Rectal smooth muscle tissue (tissue), 1 donor: ENCODE measurements around the gene PTGES2.

ENCODE experiments used
- H3K27ac ChIP-seq: one replicate; pipeline ENCODE4 v1.7.0; 2013; ENCODE audit warnings: low read depth, low read length, inconsistent platforms
- H3K27me3 ChIP-seq: one replicate; pipeline ENCODE4 v1.7.0; 2013; ENCODE audit warnings: low read length; ENCODE audit not compliant: control insufficient read depth, insufficient read depth
- H3K36me3 ChIP-seq: one replicate; pipeline ENCODE4 v1.7.0; 2013; ENCODE audit warnings: low read length; ENCODE audit not compliant: control insufficient read depth, insufficient read depth
- H3K4me1 ChIP-seq: one replicate; pipeline ENCODE4 v1.7.0; 2013; ENCODE audit warnings: low read length; ENCODE audit not compliant: control insufficient read depth, insufficient read depth
- H3K4me3 ChIP-seq: one replicate; pipeline ENCODE4 v1.7.0; 2013; ENCODE audit warnings: low read length
- H3K9ac ChIP-seq: one replicate; pipeline ENCODE4 v1.7.0; 2013; ENCODE audit warnings: low read length

The PTGES2 gene

DNA sequence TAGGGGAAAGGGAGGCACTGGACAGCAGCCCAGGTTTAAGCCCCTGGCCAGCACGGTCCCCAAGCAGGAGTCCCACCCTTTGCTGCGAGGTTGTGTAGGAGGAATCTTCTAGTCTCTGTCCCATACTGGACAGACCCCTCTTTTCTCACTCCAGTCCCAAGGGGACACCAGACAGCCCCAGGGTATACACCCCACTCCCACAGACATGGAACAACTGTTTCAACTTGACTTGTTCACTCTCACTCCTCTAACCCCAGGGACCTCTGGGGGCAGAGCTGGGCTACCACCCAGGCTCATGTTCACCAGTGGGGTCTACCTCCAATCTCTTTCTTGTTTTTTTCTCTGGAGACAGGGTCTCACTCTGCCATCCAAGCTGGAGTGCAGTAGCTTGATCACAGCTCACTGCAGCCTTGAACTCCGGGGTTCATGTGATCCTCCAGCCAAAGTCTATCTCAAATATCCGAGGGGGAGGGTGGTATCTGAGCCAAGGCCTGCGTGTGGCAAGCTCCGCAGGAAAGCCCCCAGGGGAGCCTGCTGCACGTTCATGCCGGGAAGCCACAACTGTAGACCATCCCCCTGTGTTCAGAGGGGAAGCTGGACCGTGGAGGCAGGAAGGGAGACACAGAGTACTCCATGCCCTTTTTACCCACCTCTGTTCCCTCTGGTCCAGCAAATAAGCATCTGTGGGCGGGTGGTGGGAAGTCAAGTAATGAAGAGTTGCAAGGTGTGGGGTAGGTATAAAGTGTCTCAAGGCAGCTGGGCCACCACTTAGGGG, 1.8 kb downstream of the PTGES2 start:
- peak overlapping the region; percentile 8 for H3K4me3 ChIP-seq
- H3K27ac ChIP-seq, result no peak overlapping the region
- peaks cover 24% of the 10 kb centered on the region for H3K36me3 ChIP-seq
- H3K4me1 ChIP-seq, result peaks cover 9% of the 10 kb centered on the region
- no peaks in the 10 kb centered on the region for H3K27me3 ChIP-seq
- H3K9ac ChIP-seq, result no peak overlapping the region

- H3K9ac ChIP-seq, result no peak overlapping the region
Observed at GRCh38 chr9:128124873-128125579, 2.5 kb downstream of the PTGES2 start.

DNA sequence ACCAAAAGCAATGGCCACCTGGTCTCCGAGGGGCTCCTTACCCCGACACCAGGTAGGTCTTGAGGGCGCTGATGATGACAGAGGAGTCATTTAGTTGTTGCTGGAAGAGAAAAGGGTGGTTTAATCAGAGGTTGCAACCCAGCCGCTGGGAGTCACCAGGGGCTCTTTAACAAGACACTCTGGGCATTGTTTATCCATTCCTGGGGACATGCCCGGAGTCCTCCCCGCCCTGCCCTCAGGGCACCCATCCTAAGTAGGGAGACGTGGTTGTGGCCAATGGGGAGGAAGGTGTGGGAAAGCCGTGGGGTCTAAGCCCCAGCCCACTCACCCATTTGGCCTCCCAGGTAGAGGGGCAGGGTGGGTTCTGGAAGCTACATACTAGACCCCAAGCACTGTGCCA, 3.1 kb downstream of the PTGES2 start:
- no peak overlapping the region for H3K9ac ChIP-seq
- H3K27ac ChIP-seq, result no peak overlapping the region
- H3K4me1 ChIP-seq, result peaks cover 9% of the 10 kb centered on the region
- H3K27me3 ChIP-seq, result no peaks in the 10 kb centered on the region
- H3K36me3 ChIP-seq, result peaks cover 29% of the 10 kb centered on the region
- H3K4me3 ChIP-seq, result no peak overlapping the region

More at GRCh38 chr9:128124873-128125579, 2.5 kb downstream of the PTGES2 start:
- Histone ChIP-seq H3K27me3 (no peaks in the 10 kb centered on the region), H3K4me3 (no peak overlapping the region), H3K4me1 (peaks cover 9% of the 10 kb centered on the region), H3K36me3 (peaks cover 29% of the 10 kb centered on the region), H3K27ac (no peak overlapping the region)

DNA sequence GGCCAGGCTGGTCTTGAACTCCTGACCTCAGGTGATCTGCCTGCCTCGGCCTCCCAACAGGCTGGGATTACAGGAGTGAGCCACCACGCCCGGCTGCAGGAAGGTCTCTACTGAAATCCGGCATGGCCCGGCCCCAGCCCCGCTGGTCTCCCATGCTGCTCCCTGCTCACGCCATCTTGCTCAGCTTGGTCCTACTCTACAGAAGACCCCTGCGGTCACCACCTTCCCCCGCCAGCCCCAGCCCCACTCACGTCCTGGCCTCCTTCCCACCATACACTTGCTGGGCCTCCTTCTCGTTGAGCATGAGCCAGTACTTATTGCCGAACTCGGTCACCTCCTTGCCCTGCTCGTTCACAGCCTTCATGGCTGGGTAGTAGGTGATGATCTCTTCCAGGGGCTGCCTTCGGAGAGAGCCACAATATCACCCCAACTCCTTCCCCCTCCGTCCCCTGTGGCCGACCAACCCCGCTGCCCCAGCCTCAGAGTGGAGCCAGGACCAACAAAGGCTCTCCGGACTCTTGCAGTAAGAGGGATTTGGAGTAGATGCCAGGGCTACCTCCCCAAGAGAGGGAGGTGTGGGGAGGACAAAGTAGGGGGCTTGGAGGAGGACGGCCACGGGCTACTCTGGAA, 4.0 kb downstream of the PTGES2 start:
- no peak overlapping the region for H3K27ac ChIP-seq
- H3K4me1 ChIP-seq, result peaks cover 9% of the 10 kb centered on the region
- H3K36me3 ChIP-seq, result peaks cover 29% of the 10 kb centered on the region
- no peaks in the 10 kb centered on the region for H3K27me3 ChIP-seq
- H3K4me3 ChIP-seq, result no peak overlapping the region
- H3K9ac ChIP-seq, result no peak overlapping the region

DNA sequence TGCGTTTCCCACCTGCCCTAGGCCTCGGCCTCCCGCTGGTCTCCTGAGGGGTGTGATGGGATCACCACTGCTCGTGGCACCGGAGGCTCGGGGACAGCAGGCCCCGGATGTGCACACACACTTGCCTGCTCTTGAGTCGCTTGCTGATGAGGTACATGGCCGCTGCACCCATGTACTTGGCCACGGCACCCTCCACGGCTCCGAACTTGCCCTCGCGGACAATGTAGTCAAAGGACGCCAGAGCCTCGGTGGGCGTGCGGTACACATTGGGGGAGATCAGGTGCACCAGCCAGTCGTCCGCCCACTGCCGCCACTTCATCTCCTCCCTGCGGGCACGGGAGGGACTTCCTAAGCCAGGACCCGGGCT, 4.7 kb downstream of the PTGES2 start:
- no peak overlapping the region for H3K27ac ChIP-seq
- no peak overlapping the region for H3K4me3 ChIP-seq
- peaks cover 29% of the 10 kb centered on the region for H3K36me3 ChIP-seq

DNA sequence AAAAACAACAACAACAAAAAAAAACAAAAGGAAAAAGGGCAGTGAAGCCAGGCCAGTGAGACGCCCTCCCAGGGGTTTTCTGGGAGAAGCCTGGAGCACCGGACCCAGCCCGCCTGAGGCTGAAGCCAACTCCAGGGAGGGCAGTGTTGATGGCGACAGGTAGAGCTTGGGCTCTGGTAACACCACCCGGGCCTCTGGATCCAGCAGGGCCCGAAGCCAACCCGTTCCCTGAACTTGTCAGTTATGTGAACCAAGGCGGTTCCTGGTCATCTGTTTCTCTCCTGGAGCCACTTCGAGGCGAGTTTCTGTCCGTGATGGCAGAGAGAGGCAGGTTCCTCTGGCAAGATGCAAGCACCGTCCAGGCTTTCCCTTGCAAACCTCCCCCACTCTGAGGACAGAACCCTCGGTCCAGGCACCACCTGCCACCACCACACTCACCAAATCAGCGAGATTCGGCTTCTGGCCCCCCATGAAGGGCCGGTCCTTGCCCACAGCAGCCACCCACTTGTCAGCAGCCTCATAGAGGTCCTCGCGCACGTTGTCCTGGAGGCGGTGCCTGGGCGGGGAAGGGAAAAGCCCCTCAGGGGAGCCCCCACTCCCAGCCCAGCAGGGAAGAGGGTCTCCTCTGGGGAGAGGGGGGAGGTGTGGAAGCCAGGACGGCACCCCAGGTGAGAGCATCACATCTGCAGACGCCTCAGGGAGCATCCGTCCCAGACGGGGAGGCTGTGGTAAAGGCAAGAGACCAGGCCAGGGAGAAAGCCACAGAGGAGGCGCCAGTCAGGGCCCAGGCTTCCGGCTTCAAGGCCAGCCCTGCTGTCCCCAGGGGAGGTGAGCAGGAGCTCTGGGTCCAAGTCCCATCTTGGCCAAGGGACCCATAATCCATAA, 5.4 kb downstream of the PTGES2 start:
- Histone ChIP-seq H3K4me3 (no peak overlapping the region), H3K27ac (no peak overlapping the region), H3K4me1 (peaks cover 9% of the 10 kb centered on the region), H3K9ac (no peak overlapping the region), H3K27me3 (no peaks in the 10 kb centered on the region), H3K36me3 (peaks cover 29% of the 10 kb centered on the region)

More for the DNA sequence above, 4.7 kb downstream of the PTGES2 start:
- Histone ChIP-seq H3K9ac (no peak overlapping the region), H3K4me1 (peaks cover 9% of the 10 kb centered on the region), H3K27me3 (no peaks in the 10 kb centered on the region)

DNA sequence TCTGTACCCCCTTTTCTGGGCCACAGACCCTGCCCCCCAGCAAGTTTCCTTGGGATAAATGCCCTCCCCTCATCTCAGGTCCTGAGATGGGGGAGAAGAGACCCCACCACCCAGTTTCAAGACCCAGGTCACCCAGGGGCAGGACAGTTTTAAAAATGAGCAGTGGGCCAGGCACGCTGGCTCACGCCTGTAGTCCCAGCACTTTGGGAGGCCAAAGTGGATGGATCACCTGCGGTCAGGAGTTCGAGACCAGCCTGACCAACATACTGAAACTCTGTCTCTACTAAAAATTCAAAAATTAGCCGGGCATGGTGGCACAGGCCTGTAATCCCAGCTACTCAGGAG, 6.1 kb downstream of the PTGES2 start:
- H3K27ac ChIP-seq, result no peak overlapping the region
- H3K4me1 ChIP-seq, result peaks cover 9% of the 10 kb centered on the region
- no peak overlapping the region for H3K4me3 ChIP-seq
- H3K27me3 ChIP-seq, result no peaks in the 10 kb centered on the region
- no peak overlapping the region for H3K9ac ChIP-seq
- peaks cover 29% of the 10 kb centered on the region for H3K36me3 ChIP-seq

- peaks cover 29% of the 10 kb centered on the region for H3K36me3 ChIP-seq
- no peaks in the 10 kb centered on the region for H3K27me3 ChIP-seq
- H3K4me1 ChIP-seq, result peaks cover 5% of the 10 kb centered on the region
- no peak overlapping the region for H3K4me3 ChIP-seq
- H3K27ac ChIP-seq, result no peak overlapping the region
- H3K9ac ChIP-seq, result no peak overlapping the region
Observed at GRCh38 chr9:128120741-128121465, 6.6 kb downstream of the PTGES2 start.

DNA sequence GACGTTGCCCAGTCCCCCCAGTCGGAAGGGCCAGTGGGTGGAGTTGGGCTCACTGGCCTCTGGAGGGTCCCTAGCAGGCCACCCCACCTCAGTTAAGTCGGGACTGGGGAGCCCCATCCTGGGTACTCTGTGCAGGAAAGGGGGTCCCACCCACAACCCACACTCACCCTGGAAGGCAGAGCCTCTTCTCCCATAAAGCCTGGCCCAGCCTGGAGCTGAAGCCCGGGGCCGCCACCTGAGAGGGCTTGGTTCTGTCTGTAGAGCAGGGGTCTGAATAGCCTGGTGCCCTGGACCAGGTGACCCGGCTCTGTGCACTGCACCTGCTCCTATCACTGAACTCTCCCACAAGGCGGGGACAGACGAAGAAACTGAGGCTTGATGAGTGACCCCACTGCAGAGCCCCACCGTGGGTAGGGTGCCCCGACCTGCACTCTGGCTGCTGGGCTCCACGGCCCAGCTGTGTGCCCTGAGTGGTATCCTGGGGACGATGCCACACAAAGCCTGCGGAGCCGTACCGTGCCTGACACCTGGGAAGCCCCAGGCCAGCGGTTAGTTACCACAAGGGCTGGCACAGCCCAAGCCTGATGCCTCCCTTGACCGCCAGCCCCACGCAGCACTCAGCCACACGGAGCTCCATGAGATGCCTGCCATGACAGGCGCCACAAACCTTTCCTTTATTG, 7.3 kb downstream of the PTGES2 start:
- Histone ChIP-seq H3K9ac (no peak overlapping the region), H3K36me3 (peaks cover 29% of the 10 kb centered on the region)

DNA sequence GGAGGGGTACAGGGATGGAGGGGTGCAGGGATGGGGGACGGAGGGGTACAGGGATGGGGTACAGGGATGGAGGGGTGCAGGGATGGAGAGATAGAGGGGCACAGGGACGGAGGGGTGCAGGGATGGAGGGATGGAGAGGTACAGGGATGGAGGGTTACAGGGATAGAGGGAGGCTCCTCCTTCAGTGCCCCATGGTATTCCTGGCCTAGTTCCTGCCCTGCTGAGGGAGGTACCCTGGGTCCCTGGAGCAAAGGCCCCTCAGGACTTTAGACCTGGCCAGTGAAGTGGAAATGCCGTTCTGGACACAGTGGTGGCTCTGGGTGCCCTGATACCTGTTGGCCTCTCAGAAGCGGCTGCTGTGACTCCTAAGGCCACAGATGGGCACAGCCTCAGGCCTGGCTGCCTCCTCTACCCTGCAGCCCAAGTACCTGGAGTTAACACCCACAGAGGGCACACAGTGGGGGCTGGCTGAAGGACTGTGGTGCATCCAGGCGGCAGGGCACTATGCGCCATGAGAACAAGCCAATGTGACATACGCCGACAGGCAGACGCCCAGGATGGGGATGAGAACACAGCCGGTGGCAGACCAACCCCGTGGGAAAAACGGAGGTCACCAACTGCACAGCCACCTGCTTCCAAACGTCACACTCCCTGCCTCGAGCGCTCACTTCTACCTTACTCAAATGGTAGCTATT, 8.4 kb downstream of the PTGES2 start:
- Histone ChIP-seq H3K4me1 (no peaks in the 10 kb centered on the region), H3K36me3 (peaks cover 23% of the 10 kb centered on the region), H3K27ac (no peak overlapping the region), H3K27me3 (no peaks in the 10 kb centered on the region), H3K4me3 (no peak overlapping the region), H3K9ac (no peak overlapping the region)

More for the DNA sequence above, 7.3 kb downstream of the PTGES2 start:
- Histone ChIP-seq H3K4me1 (no peaks in the 10 kb centered on the region), H3K27me3 (no peaks in the 10 kb centered on the region), H3K4me3 (no peak overlapping the region), H3K27ac (no peak overlapping the region)

- Histone ChIP-seq H3K9ac (no peak overlapping the region), H3K27ac (no peak overlapping the region), H3K36me3 (peaks cover 20% of the 10 kb centered on the region), H3K4me3 (no peak overlapping the region), H3K27me3 (no peaks in the 10 kb centered on the region), H3K4me1 (no peaks in the 10 kb centered on the region)
Observed at GRCh38 chr9:128118472-128118857, 9.1 kb downstream of the PTGES2 start.
